ENCODE data around the gene STUM.

STUM gene

GRCh38 chr1:226632922-226633351, 84.4 kb downstream of the STUM start:
- H3K4me3 ChIP-seq (replicated peaks in 1 of 2; ENCODE audit: low read depth in 2 of 2, low read length in 2 of 2) = no peak overlapping the region
- DNase-seq (ENCODE audit: low read depth in 2 of 2) = no peak
- no peak for TF ChIP-seq CTCF (IDR thresholded peaks at IDR 0.05; ENCODE audit: low read depth, low read length)

- DNase-seq (ENCODE audit: low read depth in 2 of 2) = no peak
- TF ChIP-seq CTCF (IDR thresholded peaks at IDR 0.05; ENCODE audit: low read depth, low read length) = no peak
- no peak overlapping the region for H3K4me3 ChIP-seq (replicated peaks in 1 of 2; ENCODE audit: low read depth in 2 of 2, low read length in 2 of 2)
These were observed 85.1 kb downstream of the STUM start for GRCh38 chr1:226633541-226634165.

- peak; percentile 93 for TF ChIP-seq CTCF (IDR thresholded peaks at IDR 0.05; ENCODE audit: low read depth, low read length)
- peak; percentile 73 to 75 for DNase-seq (ENCODE audit: low read depth in 2 of 2)
- H3K4me3 ChIP-seq (replicated peaks in 1 of 2; ENCODE audit: low read depth in 2 of 2, low read length in 2 of 2) = no peak overlapping the region
These were observed 85.6 kb downstream of the STUM start for GRCh38 chr1:226634166-226634588.

GRCh38 chr1:226634611-226635246, 86.2 kb downstream of the STUM start:
- H3K4me3 ChIP-seq (replicated peaks in 1 of 2; ENCODE audit: low read depth in 2 of 2, low read length in 2 of 2) = no peak overlapping the region
- TF ChIP-seq CTCF (IDR thresholded peaks at IDR 0.05; ENCODE audit: low read depth, low read length) = no peak

GRCh38 chr1:226635456-226635941, 86.9 kb downstream of the STUM start:
- H3K4me3 ChIP-seq (replicated peaks in 1 of 2; ENCODE audit: low read depth in 2 of 2, low read length in 2 of 2) = no peak overlapping the region
- no peak for TF ChIP-seq CTCF (IDR thresholded peaks at IDR 0.05; ENCODE audit: low read depth, low read length)
- no peak for DNase-seq (ENCODE audit: low read depth in 2 of 2)

More at GRCh38 chr1:226634611-226635246, 86.2 kb downstream of the STUM start:
- DNase-seq (ENCODE audit: low read depth in 2 of 2) = no peak

- TF ChIP-seq CTCF (IDR thresholded peaks at IDR 0.05; ENCODE audit: low read depth, low read length) = no peak
- no peak overlapping the region for H3K4me3 ChIP-seq (replicated peaks in 1 of 2; ENCODE audit: low read depth in 2 of 2, low read length in 2 of 2)
- DNase-seq (ENCODE audit: low read depth in 2 of 2) = no peak
These were observed 88.2 kb downstream of the STUM start for GRCh38 chr1:226636847-226637096.

Measured in cardiac fibroblast (primary cell).